BJ (cell line): ENCODE results near the gene MYH11. TPM values are rescaled to one million over a fixed set of nuclear protein-coding genes. Genes with fewer than 3 reads are reported as not detected.
"Not testable (repeated sequence)": the region's sequence is repeated elsewhere in the genome, so short reads cannot be mapped to it uniquely, and the experiment has no call there.

Experiments used
- CTCF ChIA-PET: fragments of 350-600 bp; formaldehyde crosslinking; extraction: SDS; loops from one replicate; lab custom pipeline; 2021; ENCODE audit warnings: antibody characterized with exemption, inconsistent platforms; lab: Yijun Ruan, JAX
- POLR2A ChIA-PET: fragments of 300-600 bp; sonication (Branson Sonifier 250); formaldehyde crosslinking; extraction: SDS; loops from one replicate; lab custom pipeline; 2021; ENCODE audit warnings: antibody characterized with exemption; lab: Charles Lee
- DNase-seq: peaks from one replicate; pipeline ENCODE4 v3.0.0-alpha.2; 2011; ENCODE audit warnings: low read depth
- H3K27me3 ChIP-seq: 2 replicates; pipeline ENCODE4 v1.6.0; 2011; ENCODE audit warnings: low read length; ENCODE audit not compliant: control insufficient read depth, insufficient read depth
- H3K36me3 ChIP-seq: 2 replicates; pipeline ENCODE4 v1.5.1; 2011; ENCODE audit warnings: low read length; ENCODE audit not compliant: control insufficient read depth, insufficient read depth
- H3K4me3 ChIP-seq: 2 replicates; pipeline ENCODE4 v1.5.1; 2011; ENCODE audit warnings: low read depth, mild to moderate bottlenecking, control low read depth, low read length
- polyA plus RNA-seq: library from polyadenylated mRNA; depleted of rRNA; stranded (reverse); fragments of >200 nt; gene quantifications from 2 replicates; pipeline ENCODE4 v1.2.3, GENCODE V29; 2011; rRNA removed
- small RNA-seq: library from RNA; depleted of rRNA; stranded (forward); fragments of <200 nt; gene quantifications from one replicate; pipeline ENCODE3, GENCODE V24; 2012; ENCODE audit warnings: low replicate concordance, low read depth; ENCODE audit not compliant: insufficient read length
- TF ChIP-seq, protein P1 (sequence below): IDR thresholded peaks from 2 replicates; pipeline ENCODE4 v1.5.1; 2011; ENCODE audit warnings: low read depth, mild to moderate bottlenecking, control low read depth, inconsistent platforms, low read length, moderate library complexity; ENCODE audit not compliant: insufficient read depth

MYH11 gene
- polyA plus RNA-seq, 1 experiment = 0.27 TPM

DNA sequence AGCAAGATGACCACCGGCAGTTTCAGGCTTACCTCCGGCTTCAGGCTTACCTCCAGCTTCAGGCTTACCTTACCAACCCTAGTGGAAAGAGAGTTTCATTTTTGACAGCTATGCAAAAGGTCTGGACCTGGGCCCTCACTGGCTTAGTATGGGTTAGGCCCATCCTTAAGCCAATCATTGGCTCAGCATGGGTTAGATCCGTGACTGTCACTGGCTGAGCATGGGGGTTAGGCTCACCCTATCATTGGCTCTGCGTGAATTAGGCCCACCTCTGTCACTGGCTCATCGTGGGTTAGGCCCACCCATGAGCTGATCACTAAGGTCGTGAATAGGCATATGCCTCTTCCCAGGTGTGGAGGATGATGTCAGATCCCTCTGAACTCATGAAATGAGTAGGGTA, 198.7 kb downstream of the MYH11 start:
- ChIA-PET POLR2A (no interaction called here), CTCF (interaction anchor here (1.0 to 1.1 kb wide), 2 partner anchors 10 to 231 kb away, joined by 3 read pairs; no protein-coding TSS in a partner anchor)
- TF ChIP-seq, protein P1, sequence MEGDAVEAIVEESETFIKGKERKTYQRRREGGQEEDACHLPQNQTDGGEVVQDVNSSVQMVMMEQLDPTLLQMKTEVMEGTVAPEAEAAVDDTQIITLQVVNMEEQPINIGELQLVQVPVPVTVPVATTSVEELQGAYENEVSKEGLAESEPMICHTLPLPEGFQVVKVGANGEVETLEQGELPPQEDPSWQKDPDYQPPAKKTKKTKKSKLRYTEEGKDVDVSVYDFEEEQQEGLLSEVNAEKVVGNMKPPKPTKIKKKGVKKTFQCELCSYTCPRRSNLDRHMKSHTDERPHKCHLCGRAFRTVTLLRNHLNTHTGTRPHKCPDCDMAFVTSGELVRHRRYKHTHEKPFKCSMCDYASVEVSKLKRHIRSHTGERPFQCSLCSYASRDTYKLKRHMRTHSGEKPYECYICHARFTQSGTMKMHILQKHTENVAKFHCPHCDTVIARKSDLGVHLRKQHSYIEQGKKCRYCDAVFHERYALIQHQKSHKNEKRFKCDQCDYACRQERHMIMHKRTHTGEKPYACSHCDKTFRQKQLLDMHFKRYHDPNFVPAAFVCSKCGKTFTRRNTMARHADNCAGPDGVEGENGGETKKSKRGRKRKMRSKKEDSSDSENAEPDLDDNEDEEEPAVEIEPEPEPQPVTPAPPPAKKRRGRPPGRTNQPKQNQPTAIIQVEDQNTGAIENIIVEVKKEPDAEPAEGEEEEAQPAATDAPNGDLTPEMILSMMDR = no peak
- Histone ChIP-seq H3K4me3 (no peak overlapping the region), H3K27me3 (no peaks in the 10 kb centered on the region), H3K36me3 (no peaks in the 10 kb centered on the region; the same call in 1 of the 2 replicates)
- DNase-seq = no peak

DNA sequence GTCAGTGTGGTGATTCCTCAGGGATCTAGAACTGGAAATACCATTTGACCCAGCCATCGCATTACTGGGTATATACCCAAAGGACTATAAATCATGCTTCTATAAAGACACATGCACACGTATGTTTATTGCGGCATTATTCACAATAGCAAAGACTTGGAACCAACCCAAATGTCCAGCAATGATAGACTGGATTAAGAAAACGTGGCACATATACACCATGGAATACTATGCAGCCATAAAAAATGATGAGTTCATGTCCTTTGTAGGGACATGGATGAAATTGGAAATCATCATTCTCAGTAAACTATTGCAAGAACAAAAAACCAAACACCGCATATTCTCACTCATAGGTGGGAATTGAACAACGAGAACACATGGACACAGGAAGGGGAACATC, 201.3 kb downstream of the MYH11 start:
- H3K27me3 ChIP-seq, DNase-seq, POLR2A ChIA-PET, H3K4me3 ChIP-seq, CTCF ChIA-PET, H3K36me3 ChIP-seq: not testable (repeated sequence)

DNA sequence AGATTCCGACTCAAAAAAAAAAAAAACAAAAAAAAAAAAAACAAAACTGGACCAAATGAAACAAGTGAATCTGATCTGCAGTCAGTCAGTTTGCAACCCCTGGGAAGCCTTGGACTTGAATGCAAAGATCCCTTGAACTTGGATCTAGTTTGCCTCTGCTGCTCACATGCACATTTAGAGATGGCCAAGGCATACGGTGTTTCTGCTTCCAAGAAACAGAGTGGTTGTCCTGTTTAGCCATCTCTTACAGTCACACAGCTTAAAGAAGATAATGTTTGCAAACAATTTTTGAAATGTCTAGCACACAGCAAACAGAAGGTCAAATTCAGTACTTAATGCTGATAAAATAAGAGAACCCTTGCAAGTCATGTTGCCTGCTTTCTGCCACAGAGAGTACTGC, 202.2 kb downstream of the MYH11 start:
- TF ChIP-seq, protein P1 = no peak
- ChIA-PET CTCF (interaction anchor here (2.7 kb wide), 1 partner anchor 11 kb away, joined by 8 read pairs; the partner anchor contains the start of gene MARF1), POLR2A (no interaction called here)
- no peaks in the 10 kb centered on the region for H3K27me3 ChIP-seq
- no peak for DNase-seq
- no peaks in the 10 kb centered on the region; the same call in 1 of the 2 replicates for H3K36me3 ChIP-seq
- no peak overlapping the region for H3K4me3 ChIP-seq

DNA sequence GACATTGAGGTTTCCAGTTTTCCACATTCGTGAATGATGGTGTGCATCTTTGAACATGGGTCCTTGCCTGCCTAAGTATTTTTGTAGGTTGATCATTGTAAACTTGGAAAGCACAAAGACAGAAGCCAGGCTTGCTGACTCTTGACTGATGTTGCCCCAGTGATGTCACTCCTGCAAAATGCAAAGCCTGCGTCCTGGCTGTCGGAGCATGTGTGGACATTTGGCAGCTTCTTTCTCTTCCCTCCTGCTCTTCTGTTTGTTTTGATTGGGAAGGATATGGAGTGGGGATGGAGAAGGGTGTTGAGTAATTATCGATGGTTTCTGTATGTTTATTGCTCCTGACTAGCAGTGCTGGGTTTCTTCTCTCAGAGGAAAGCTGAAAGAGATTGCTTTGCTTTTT, 203.6 kb downstream of the MYH11 start:
- DNase-seq = peak; percentile 52
- no peak overlapping the region for H3K4me3 ChIP-seq
- ChIA-PET CTCF (interaction anchor here (0.6 to 2.7 kb wide), 4 partner anchors 10 to 51 kb away, joined by 3 to 8 read pairs (median 3); partner anchors contain the start of gene MARF1), POLR2A (interaction anchor here (0.5 kb wide), 1 partner anchor 669 kb away, joined by 7 read pairs; no protein-coding TSS in a partner anchor)
- TF ChIP-seq, protein P1 = no peak
- H3K27me3 ChIP-seq = no peaks in the 10 kb centered on the region
- H3K36me3 ChIP-seq = no peaks in the 10 kb centered on the region; the same call in 1 of the 2 replicates

Small RNA genes within 50 kb of the gene (small RNA-seq; reads per million reads assigned to genes)
- not detected for gene RNU6-213P

Other genes with a start within 250 kb of the MYH11 start
- 22.5 and 25.2 TPM in 2 replicates for gene MARF1, start 213.9 kb downstream of the MYH11 start, polyA plus RNA-seq
- gene NDE1, start 206.8 kb downstream of the MYH11 start, polyA plus RNA-seq = 22.9 and 25.6 TPM in 2 replicates
- gene CEP20, start 31.6 kb upstream of the MYH11 start, polyA plus RNA-seq = 23.6 and 41.2 TPM in 2 replicates
- gene ABCC1, start 92.6 kb upstream of the MYH11 start, polyA plus RNA-seq = 17.0 and 27.3 TPM in 2 replicates